Right ventricle myocardium superior (tissue), 1 donor: ENCODE data around the gene PIN1. TPM values are rescaled to one million over a fixed set of nuclear protein-coding genes. Genes with fewer than 3 reads are reported as not detected.

ENCODE experiments used
- ATAC-seq: fragments of 200-7000 bp; cut with Tn5 transposase; one replicate; pipeline ENCODE4 v1.9.1; 2020; ENCODE audit warnings: mild to moderate bottlenecking; ENCODE audit not compliant: poor library complexity
- DNase-seq: peaks from one replicate; pipeline ENCODE4 v3.0.0-alpha.2; 2020
- intact Hi-C: fragments of 100-400 bp; cut with DNase I; formaldehyde crosslinking; loops from one replicate; pipeline ENCODE4 v1.11.2; 2022
- total RNA-seq: library from RNA; stranded (reverse); fragmentation: NEBNext Ultra II Directional; extraction: Animal tissue kit (Norgen Biotek cat#: 25700); gene quantifications from one replicate; pipeline ENCODE4 v1.2.1, GENCODE V29; 2021
- donor health status: DM: no; HTN: yes; CAD: no; lungs with severe emphysema.

The PIN1 gene
- total RNA-seq, 1 donor from 2014 or later, result 92.5 TPM

DNA sequence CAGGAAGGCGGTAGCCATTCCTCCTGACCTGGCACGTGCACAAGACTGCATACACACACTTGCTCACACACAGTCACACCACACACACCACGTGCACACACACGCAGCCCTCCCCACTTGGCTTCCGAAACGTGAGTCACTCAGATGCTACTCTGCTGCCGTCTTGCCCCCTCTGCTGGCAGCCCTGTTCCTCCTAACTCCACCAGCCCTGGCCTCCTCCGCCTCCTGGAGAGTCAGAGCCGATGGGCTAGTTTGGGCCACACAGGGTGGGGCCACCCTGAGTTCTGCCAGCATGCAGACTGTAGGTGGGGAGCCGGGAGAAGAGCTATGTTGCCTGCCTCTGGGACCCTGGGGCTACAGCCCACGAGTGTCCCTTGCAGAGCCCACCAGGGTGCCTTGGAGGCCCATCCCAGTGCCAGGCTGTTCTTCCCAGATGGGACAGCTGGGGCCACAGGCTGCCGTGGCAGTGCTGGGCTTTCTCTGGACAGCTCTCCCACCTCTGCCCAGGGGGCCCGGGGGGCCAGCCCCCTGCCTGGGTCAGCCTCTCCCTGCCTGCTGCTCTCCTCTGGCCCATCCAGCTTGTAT is 12.1 kb downstream of the PIN1 start:
- ATAC-seq (peak; percentile 27), DNase-seq (peak; percentile 64)
- intact Hi-C loops, result no loop called here

DNA sequence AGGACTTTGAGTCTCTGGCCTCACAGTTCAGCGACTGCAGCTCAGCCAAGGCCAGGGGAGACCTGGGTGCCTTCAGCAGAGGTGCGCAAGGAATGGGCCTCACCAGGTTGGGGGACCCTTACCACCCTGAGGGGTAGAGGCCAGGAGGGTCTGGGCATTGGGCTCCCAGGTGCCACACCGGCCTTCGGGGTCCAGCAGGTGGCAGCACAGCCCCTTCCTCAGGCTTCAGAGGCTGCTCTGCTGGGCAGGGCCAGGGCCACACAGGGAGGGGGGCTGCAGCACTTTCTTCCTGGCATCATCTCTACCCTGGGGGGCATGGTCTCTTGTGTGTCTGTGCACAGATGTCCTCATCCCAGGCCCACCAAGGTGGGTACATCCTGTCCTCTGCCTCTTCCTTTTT is 12.9 kb downstream of the PIN1 start:
- DNase-seq (peak; percentile 26), ATAC-seq (no peak)
- intact Hi-C loops, result no loop called here

DNA sequence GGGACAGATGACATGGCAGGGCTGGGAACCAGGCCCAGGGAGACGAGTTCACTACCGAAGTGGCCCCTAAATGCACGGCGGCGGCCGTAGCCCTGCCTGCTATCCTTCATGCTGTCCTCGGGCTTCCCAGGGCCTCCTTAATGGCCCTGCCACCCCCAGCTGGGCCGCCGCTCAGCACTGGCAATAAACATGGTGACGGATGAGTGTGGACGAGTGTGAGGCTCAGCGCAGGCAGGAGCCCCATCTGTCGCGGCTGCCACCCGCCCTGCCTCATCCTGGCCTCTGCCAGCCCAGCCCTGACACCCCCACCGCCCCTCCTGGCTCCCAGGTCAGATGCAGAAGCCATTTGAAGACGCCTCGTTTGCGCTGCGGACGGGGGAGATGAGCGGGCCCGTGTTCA is 13.6 kb downstream of the PIN1 start:
- ATAC-seq, result no peak
- intact Hi-C loops, result no loop called here
- DNase-seq, result peak; percentile 34

DNA sequence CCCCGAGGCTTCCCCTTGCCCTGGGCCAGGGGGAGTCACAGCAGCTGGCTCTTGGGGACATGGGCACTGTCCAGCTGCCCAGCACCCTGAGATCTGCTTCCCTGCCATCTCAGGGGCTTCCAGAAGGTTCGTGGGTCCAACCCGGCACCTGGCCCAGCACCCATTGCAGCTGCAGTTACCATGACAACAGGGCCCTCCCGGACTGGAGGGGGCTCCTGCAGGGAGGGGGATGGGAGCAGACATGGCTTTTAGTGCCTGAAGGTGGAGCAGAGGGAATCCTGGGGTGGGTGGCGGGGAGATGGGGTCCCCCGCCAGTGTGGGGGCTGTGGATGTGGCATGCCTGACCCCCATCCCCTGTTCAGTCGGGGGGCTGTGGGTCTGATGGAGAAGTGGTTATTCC is 14.7 kb downstream of the PIN1 start:
- ATAC-seq (no peak), DNase-seq (no peak)
- intact Hi-C loops, result no loop called here

DNA sequence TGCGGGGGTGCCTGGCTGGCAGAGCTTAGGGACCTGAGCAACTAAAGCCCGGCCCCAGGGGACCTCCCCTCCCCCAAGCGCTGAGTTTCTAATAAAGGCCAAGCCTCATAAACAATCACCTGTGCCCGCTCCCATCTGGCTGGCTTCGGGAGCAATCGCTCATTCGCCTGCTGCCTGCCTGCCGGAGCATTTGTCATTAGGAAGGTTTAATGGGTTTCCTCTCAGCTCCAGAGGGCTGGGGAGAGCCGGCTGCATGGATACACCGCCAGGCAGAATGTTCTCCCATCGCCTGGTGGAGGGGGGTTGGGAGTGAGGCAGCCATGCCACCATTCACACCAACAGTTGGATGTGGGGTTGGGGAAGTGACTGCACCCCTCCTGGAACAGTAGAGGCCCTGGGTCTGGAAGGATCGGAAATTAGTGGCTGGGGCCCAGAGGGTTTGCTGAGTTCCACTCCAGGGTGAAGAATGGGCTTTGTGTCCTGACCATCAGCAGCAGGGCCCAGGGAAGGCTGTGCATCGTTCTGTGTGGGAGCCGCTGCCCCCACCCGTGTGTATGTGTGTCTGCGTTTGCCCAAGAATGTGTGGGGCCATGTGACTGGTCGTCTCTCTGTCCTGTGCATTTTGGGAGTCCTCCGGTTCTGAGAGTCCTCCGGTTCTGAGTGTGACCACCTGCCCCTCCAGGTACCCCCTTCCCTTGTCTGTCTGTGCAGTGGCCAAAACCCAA is 15.3 kb downstream of the PIN1 start:
- intact Hi-C loops, result no loop called here
- ATAC-seq (no peak), DNase-seq (peak; percentile 43)

DNA sequence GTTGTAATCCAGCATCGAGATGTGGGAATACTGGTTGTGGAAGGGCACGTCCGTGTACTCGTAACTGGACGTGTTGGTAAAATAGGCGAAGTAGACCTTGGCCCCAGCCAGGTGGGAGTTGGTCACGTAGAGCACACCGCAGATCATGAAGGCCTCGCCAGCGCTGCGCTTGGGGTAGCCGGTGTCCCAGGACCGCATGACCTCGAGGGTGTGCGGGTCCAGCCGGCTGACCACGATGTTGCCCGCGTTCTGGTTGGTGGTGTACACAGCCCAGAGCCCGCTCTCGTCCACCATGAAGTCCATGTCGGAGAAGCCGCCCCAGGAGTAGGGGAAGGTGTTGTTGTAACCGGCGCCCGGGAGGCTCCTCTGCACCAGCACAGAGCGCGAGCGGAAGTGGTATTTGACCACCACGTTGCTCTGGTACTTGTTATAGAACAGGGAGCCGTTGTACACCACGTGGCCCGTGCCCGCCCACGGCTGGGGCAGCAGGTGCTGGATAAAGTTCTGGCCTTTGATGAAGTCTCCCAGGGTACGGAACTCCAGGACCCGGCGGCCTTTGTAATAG is 19.2 kb downstream of the PIN1 start:
- intact Hi-C loops, result no loop called here
- ATAC-seq (no peak), DNase-seq (peak; percentile 33)

DNA sequence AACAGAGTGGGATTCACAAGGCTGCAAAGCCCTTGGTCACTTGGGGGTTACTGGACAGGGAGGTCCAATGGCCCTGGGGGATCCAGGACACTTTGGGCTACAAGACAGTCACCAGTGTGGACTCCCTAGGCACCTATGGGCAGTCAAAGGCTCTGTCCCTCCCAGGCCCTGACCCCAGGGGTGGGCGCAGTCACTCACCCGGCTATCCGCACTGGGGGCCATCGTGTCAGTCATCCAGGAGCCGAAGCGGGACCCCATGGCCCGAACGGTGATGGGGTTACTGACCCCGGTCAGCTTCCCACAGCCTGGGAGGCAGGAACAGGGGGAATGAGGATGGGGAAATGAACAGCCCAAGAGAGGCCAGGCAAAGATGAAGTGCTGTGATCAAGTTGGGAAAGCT is 21.5 kb downstream of the PIN1 start:
- intact Hi-C loops, result no loop called here
- ATAC-seq (no peak), DNase-seq (peak; percentile 13)

DNA sequence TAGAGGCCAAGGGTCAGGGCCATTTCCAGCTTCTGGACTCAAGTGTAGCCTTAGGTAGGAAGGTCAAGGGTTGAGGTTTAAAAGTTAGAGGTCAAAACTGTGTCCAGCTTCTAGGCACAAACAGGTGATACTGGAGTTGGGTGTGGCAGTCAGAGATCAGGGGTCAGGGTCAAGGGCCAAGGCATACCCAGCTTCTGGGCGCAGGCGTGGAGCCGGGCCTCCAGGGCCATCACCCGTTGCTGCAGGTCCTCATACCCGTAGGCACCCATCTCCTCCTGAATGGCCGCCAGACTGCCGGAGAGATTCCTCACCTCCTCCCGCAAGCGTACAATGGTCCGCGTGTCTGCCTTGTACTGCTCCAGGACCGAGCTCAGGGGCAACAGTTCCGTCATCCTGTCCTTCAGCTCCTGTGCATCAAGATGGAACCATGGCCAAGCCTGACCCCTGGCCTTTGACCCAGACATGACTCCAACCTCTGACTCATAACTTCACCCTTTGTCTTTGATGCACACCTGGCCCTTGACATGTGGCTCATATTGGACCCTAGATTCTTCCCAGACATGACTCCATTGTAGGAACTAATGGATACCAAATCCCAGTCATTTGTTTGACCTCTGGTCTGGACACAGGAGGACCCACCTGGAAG is 22.1 kb downstream of the PIN1 start:
- peak; percentile 38 for DNase-seq
- ATAC-seq, result no peak
- intact Hi-C loops, result no loop called here

DNA sequence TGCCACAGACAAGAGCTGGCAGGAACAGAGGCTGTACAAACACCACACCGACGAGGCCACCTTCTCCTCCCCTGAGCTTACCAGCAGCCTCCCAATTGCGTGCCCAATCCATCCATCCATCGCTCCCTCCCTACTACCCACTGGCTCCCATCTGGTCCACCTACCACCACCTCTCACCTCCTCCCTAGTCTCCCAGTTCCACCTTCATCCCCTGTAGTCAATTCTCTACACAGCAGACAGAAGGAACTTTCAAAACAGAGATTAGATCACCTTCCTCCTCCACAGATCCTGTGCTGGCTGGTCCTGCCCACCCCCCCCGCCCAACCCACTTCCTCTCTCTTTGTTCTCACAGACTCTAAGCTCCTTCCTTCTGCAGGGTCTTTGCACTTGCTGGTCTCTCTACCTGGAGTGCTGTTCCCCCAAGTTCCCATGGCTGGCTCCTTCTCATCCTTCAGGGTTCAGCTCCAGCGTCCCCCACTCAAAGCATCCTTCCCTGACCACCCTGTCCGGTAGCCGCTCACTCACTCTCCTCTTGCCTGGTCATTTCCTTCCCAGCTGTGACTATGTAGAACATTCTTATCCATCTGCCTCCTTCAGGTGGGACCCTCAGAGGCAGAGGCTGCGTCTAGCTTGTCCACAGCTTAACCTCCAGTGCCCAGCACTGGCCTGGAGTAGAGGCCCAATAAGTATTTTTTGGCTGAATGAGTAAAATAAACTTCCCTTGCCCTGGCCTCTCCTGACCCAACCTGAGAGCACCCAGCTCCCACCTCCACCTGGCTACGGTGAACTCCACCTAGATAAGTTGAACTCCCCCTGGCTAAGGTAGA is 23.0 kb downstream of the PIN1 start:
- intact Hi-C loops, result no loop called here
- ATAC-seq (no peak), DNase-seq (peak; percentile 19)

DNA sequence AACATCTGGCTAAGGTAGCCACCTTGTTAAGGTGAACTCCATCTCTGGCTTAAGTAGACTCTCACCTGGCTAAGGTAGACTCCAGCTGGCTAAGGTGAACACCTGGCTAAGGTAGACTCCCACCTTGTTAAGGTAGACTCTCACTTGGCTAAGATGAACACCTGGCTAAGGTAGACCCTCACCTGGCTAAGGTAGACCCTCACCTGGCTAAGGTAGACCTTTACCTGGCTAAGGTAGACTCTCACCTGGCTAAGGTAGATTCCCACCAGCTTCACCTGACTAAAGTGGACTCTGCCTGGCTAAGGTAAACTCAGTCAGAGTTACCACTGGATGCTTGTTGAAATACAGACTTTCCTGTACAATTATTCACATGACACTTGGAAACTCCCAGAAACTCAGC is 23.6 kb downstream of the PIN1 start:
- intact Hi-C loops, result no loop called here
- no peak for DNase-seq
- no peak for ATAC-seq

DNA sequence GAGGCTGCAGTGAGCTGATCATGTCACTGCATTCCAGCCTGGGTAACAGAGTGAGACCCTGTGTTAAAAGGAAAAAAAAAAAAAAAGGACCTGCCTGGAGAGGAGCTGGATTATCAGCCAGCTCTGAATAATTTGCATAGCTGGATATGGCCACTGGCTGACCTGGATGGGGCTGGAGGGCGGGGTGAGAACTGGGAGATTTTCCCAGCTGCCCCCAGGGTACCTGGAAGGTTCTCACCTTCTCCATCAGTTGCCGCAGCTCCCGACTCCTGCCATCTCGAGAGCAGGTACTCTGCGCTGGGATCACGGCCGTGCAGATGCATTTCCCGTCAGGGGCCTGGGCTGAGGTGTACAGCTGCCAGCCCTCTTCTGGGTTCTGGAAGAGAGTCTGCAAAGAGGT is 25.3 kb downstream of the PIN1 start:
- no peak for ATAC-seq
- intact Hi-C loops, result no loop called here
- DNase-seq, result no peak

DNA sequence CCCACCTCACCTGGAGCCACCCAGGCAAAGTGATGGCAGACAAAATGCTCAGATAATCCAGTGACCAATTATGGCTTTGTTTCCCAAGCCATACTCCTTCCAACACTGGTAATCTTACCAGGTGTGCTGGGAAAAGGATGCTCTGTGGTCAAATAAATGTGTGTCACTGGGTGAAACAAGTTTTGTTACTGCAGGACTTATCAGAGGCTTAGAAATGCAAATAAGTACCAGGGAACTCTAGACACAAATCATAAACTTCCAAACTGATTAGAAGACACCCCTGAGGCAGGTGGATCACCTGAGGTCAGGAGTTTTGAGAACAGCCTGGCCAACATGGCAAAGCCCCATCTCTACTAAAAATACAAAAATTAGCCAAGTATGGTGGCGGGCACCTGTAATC is 26.4 kb downstream of the PIN1 start:
- ATAC-seq, result no peak
- DNase-seq, result no peak
- intact Hi-C loops, result no loop called here

DNA sequence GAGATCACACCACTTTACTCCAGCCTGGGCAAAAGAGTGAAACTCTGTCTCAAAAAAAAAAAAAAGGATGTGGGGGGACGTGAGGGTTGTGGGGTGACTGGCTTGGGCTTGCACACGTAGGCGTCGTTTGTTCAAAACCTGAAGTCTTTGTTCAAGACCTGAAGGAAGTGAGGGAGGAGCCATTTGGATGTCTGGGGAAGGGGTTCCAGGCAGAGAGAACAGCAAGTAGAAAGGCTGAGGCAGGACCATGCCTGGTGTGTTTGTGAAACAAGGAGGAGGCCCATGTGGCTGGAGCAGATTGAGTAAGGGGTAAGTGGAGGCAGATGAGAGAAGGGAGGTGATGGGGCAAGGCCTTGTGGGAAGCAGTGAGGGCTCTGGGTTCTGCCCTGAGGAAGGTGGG is 27.8 kb downstream of the PIN1 start:
- intact Hi-C loops, result no loop called here
- no peak for DNase-seq
- no peak for ATAC-seq

DNA sequence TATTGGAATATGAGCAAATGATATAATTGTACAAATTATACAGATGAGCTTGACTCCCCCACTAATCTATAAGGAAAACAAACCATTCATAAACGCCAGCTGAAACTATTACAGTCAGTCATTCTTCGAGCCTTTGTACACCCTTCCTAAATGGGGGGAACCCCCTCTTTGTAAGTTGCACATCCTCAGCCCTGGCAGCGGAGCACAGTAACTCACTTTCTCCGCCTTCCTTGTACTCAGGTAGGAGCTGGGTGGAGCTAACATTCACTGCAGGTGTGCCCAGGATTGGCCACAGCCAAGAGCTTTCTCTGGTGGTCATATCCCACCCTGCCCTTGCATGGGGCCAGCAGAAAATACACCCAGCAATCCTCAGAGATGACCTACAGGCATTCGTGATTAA is 28.6 kb downstream of the PIN1 start:
- DNase-seq (no peak), ATAC-seq (no peak)
- intact Hi-C loops, result no loop called here

DNA sequence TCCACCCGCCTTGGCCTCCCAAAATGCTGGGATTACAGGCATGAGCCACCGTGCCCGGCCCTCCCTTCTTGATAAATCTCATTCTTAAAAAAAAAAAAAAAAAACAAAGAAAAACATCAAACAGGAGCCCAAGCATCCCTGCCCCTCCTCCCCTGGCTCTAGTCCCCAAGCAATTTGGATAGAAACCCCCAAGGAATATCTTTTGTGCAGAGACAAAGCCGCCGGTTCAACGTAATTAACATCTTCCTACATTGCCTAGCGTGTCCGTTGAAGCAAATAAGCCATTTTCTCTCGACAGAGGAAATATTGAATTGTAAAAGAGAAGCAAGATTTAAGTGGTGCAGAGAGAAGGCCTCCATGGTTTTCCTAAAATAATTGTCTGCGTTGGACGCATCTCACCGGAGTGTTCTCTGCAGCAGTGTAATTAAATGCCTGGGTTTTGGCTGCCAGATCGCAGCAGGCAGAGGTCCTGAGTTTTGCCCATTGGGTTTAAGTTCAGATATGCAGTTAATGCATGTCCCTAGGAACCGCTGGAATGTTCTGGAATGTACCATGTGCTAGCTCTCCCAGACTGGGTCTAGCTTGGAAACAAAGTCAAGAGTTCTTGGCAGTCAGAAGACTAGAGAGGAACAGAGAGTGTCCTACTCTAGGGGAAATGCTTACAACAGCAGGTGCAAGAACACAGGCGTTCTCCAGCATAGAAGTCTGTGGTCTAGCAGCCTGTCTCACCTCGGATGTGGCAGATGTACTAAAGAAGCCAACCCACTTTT is 30.8 kb downstream of the PIN1 start:
- DNase-seq (no peak), ATAC-seq (no peak)
- intact Hi-C loops, result no loop called here

DNA sequence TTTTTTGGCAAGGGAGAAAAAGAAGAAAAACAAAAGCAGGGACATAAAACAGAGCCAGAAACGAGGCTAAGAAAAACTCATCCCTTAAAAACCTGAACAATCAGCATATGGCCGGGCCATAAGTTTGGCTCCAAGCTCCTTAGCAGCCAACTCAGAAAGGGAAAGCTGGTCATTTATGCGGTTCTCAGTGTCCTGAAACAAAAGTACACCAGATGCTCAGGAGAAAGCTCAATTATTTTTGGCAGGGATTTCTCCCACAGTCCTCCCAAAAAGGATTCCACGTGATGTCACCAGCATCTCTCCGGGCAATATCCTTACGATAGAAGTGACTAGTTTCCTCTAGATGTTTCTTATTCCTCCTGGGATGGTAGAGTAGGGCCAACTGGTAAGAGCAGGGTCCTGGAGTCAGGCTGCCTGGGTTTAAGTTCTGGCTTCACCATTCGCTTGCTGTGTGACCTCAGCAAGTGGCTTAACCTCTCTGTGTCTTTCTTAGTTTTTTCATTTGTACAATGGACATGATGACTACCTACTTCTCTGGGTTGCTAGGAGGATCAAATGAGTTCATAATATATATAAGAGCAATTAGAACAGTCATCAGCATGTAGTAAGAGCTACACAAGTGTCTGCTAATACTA is 34.0 kb downstream of the PIN1 start:
- intact Hi-C loops, result no loop called here
- ATAC-seq, result no peak
- no peak for DNase-seq

DNA sequence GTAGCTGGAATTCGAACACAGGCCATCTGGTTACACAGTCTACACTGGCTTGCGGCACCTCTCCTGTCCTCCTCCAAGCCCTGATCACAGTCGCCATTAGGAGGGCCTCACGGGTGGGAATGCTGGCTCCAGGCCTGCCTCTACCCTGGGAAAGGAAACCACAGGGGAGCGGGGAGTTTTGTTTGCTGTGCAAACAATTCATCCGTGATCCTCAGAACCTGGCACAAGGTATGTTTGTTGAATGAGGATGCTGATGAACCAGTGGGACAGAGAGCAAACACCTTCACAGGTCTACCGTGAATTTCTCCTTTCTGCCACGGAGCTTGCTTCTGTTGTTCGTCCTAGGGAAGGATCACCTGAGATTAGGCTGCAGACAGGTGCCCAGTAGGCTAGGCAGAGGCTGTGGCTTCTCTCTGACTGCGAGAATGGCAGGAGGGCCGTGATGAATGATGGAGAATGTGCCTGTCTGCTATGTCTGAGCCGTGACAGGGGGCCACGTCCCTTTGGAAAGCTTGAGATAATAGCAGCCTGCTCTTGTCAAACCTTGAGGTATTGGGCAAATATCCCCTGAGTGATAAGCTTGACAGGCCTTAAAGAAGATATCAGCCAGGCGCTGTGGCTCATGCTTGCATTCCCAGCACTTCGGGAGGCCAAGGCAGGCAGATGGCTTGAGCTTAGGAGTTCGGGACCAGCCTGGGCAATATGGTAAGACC is 36.7 kb downstream of the PIN1 start:
- no peak for DNase-seq
- no peak for ATAC-seq
- intact Hi-C loops, result no loop called here
